Psoas muscle (tissue), 8 donors: ENCODE results near the gene PLXND1. TPM values are rescaled to one million over a fixed set of nuclear protein-coding genes. Genes with fewer than 3 reads are reported as not detected.

Experiments
- ATAC-seq, 4 donors: fragments of 200-7000 bp; cut with Tn5 transposase; one replicate each; pipeline ENCODE4 v1.9.1; 2020; ENCODE audit warnings: moderate library complexity in 3 of 4, mild to moderate bottlenecking in 2 of 4
- DNase-seq, 2 donors: peaks; one replicate each; pipeline ENCODE4 v3.0.0-alpha.2; 2020
- H3K27ac ChIP-seq: fragments of 200-600 bp; one replicate; pipeline ENCODE4 v1.8.0; 2022
- H3K27me3 ChIP-seq, 3 donors: fragments of 200-600 bp in 1 of 3; one replicate each; pipeline versions ENCODE4 v1.6.1 to v1.8.0; 2013 to 2022; ENCODE audit warnings: low read length in 2 of 3, mild to moderate bottlenecking in 2 of 3, moderate library complexity in 1 of 3; ENCODE audit not compliant: insufficient read depth in 3 of 3
- H3K36me3 ChIP-seq, 2 donors: fragments of 200-600 bp in 1 of 2; one replicate each; pipeline versions ENCODE4 v1.6.1 to v1.8.0; 2013 to 2022; ENCODE audit warnings: low read depth in 1 of 2, mild to moderate bottlenecking in 1 of 2, moderate library complexity in 1 of 2; ENCODE audit not compliant: insufficient read depth in 1 of 2
- H3K4me1 ChIP-seq: fragments of 200-600 bp; one replicate; pipeline ENCODE4 v1.8.0; 2022
- H3K4me3 ChIP-seq: fragments of 200-600 bp; one replicate; pipeline ENCODE4 v1.8.0; 2022; ENCODE audit warnings: mild to moderate bottlenecking
- H3K9me3 ChIP-seq: fragments of 200-600 bp; one replicate; pipeline ENCODE4 v1.8.0; 2022
- WGBS, 3 donors: extraction: QIAGEN DNeasy Blood & Tissue Kit; methylation state at CpG; one replicate each; pipeline versions ENCODE4 v1.1.6 to v1.1.7; 2013; 5-methylcytosine and 5-hydroxymethylcytosine counted together
- intact Hi-C, 2 donors: fragments of 100-400 bp; cut with DNase I; formaldehyde crosslinking; loops; one replicate each; pipeline versions ENCODE4 v1.11.0 to v1.14.2; 2022
- polyA plus RNA-seq, 3 donors: library from polyadenylated mRNA; stranded (reverse); fragments of 200-250 nt; gene quantifications; one replicate each; pipeline ENCODE4 v1.2.3, GENCODE V29; 2013
- total RNA-seq, 4 donors: library from RNA; stranded (reverse); fragmentation: NEBNext Ultra II Directional in 2 of 4; extraction: Animal tissue kit (Norgen Biotek cat#: 25700) in 2 of 4; gene quantifications; one replicate each; pipeline versions ENCODE4 v1.2.1 to v1.2.4, GENCODE V29; 2021 to 2023
- TF ChIP-seq, protein P1 (sequence below): fragments of 200-600 bp; IDR thresholded peaks from one replicate; pipeline ENCODE4 v1.8.0; 2022; ENCODE audit warnings: antibody characterized with exemption
- donor health status: healthy with polysubstance abuse.
- donor health status: DM: no; HTN: no; CAD: no; lungs with moderate emphysema.
- donor health status: Bipolar disorder and iron deficiency.
- donor health status: healthy.
- donor health status: DM: yes; HTN: yes; CAD: no.
- donor health status: DM: no; HTN: no; CAD: no.
- donor health status: DM: no; HTN: no; CAD: no.
- donor health status: DM: yes; HTN: yes; CAD: no.

The PLXND1 gene
- total and polyA plus RNA-seq, 7 donors = 15.5 to 49.9 (median 28.2) TPM

DNA sequence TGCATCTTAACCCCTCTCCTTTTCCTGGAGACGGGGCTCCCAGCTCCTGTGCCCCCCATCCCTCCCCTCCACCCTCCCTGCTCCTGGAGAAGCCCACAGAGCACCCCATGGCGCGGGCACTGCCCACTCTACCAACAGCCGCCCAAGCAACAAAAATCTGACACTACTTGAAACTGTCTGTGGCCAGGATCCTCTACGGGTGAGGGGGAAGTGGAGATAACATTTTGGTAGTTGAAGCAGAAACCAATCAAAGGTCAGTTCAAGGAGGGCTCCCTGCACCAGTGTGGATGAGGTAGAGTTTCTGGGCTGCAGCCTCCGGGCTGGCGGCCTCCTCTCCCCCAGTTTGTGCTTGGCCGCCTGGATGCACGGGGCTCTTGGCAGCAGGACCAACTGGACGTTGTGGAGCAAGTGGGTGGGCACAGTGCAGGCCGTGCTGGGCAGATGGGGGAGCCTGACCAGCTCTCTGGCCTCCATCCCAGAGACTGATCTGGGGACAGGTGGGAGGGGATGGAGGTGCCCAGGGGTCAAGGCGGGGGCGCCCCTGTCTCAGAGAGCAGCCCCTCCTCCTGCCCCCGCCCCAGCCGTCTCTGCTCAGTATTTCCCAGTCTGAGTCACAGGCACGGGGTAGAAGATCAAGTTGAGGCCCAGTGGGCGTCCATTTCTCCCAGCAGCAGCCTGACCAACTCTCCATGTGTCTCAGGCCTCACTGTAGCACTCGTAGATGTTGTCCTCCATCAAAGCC, 50.7 kb downstream of the PLXND1 start:
- TF ChIP-seq, protein P1, sequence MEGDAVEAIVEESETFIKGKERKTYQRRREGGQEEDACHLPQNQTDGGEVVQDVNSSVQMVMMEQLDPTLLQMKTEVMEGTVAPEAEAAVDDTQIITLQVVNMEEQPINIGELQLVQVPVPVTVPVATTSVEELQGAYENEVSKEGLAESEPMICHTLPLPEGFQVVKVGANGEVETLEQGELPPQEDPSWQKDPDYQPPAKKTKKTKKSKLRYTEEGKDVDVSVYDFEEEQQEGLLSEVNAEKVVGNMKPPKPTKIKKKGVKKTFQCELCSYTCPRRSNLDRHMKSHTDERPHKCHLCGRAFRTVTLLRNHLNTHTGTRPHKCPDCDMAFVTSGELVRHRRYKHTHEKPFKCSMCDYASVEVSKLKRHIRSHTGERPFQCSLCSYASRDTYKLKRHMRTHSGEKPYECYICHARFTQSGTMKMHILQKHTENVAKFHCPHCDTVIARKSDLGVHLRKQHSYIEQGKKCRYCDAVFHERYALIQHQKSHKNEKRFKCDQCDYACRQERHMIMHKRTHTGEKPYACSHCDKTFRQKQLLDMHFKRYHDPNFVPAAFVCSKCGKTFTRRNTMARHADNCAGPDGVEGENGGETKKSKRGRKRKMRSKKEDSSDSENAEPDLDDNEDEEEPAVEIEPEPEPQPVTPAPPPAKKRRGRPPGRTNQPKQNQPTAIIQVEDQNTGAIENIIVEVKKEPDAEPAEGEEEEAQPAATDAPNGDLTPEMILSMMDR = no peak
- H3K4me3 ChIP-seq = no peak overlapping the region
- no peaks in the 10 kb centered on the region for H3K9me3 ChIP-seq
- WGBS, 3 donors = 66 to 81% (median 68%) methylated on average over 15 to 18 of the region's 18 CpGs
- H3K36me3 ChIP-seq = peaks cover 0 to 30% of the 10 kb centered on the region in 2 donors
- H3K27ac ChIP-seq = no peak overlapping the region
- H3K27me3 ChIP-seq = no peaks in the 10 kb centered on the region
- peaks cover 26% of the 10 kb centered on the region for H3K4me1 ChIP-seq
- DNase-seq (peak; percentile 19 to 45), ATAC-seq (no peak)
- intact Hi-C loops = no loop called here

DNA sequence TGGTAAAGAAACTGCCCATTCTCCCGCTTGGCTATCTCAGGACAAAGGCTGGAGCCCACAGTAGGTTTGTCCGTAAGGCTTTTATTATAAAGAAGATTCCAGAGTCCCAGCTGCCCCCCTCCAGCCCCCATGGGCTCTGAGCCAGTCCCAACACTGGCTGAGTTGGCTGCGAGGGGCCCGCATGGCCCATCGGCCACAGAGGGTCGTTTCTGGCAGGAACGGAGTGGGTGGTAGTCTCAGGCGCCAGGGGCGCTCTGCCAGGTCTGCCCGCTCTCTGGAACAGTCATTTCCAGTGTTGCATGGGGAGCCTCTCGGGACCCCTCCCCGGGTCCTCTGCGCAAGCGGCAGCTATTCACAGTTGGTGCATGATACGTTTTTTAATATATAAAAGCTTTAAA, 51.3 kb downstream of the PLXND1 start:
- Histone ChIP-seq H3K27ac (no peak overlapping the region), H3K27me3 (no peaks in the 10 kb centered on the region), H3K36me3 (peaks cover 0 to 30% of the 10 kb centered on the region in 2 donors), H3K4me3 (no peak overlapping the region), H3K9me3 (no peaks in the 10 kb centered on the region), H3K4me1 (peaks cover 26% of the 10 kb centered on the region)
- no peak for ATAC-seq
- TF ChIP-seq, protein P1 = no peak
- 46 to 66% (median 54%) methylated on average over 15 of the region's 15 CpGs for WGBS, 3 donors
- intact Hi-C loops = no loop called here
- peak; percentile 19 to 33 for DNase-seq

DNA sequence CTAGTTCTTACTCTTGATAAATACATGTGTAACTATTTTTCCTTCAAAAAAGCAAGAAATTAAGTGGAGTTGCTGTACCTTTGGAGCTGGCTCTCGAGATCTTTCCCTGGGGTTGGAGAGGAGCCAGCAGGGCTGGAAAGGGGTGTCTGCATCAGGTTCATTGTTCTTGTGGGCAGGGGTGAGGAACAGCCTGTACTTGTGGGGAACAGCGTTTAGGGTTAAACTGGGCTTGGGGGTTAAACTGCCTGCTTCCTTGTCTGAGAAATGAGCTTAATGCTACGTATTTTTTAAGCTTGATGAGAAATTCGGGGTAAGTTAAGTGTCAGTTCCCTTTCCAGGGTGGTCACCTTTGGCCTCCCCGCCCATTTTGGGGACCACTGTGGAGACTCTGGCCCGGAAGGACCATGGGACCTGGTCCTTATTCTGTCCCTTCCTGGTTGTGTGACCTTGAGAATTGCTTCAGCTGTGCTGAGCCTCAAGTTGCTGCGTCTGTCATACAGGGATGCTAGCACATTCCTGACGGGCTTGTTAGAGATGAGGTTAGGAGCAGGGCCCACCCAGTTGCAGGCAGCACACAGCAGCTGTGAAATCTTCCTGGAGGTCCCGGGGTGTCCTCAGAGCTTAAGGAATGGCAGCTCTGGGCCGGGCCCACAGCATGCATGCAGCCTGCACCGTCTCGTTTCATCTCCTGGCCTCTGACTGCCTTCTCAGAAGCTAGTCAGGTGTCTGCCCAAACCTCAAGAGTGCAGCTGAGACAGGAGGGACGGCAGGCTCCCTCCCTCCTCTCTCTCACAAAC, 51.9 kb downstream of the PLXND1 start:
- Histone ChIP-seq H3K27ac (no peak overlapping the region), H3K36me3 (peaks cover 0 to 25% of the 10 kb centered on the region in 2 donors), H3K4me1 (peaks cover 26% of the 10 kb centered on the region), H3K9me3 (no peaks in the 10 kb centered on the region), H3K27me3 (no peaks in the 10 kb centered on the region), H3K4me3 (no peak overlapping the region)
- ATAC-seq = no peak
- TF ChIP-seq, protein P1 = no peak
- intact Hi-C loops = no loop called here
- DNase-seq = peak; percentile 11 to 48
- WGBS, 3 donors = 50 to 64% (median 54%) methylated on average over 13 of the region's 13 CpGs

DNA sequence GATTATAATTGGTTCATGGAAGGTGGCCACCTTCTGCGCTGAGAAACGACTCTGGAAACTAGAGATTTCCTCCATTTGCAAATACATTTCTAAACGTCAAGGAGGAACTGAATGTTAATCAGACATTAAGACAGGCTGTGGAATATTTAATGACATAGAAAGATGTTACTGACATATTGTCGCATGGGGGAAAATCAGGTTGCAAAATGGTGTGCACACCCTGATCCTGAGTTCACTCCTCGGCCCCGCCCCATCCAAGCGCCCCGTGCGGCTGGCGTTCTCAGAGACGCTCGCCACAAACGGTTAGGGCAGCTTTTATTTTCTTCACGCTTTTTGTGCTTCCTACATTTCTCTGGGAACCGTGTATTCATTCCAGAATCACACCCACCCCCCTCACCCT, 52.8 kb downstream of the PLXND1 start:
- Histone ChIP-seq H3K4me3 (no peak overlapping the region), H3K27me3 (no peaks in the 10 kb centered on the region), H3K36me3 (peaks cover 0 to 18% of the 10 kb centered on the region in 2 donors), H3K9me3 (no peaks in the 10 kb centered on the region), H3K4me1 (peaks cover 22% of the 10 kb centered on the region), H3K27ac (no peak overlapping the region)
- ATAC-seq (no peak), DNase-seq (peak; percentile 8 to 36)
- intact Hi-C loops = no loop called here
- WGBS, 3 donors = 61 to 69% (median 64%) methylated on average over 15 of the region's 15 CpGs
- TF ChIP-seq, protein P1 = no peak
